HG03097 (cell line): Measurements from ENCODE around the gene CTNND1.
A peak's percentile ranks its signal among the peaks of the same experiment; 100 is the strongest.
"Not testable (repeated sequence)": the region's sequence is repeated elsewhere in the genome, so short reads cannot be mapped to it uniquely, and the experiment has no call there.

Experiments used
- ATAC-seq: cut with Tn5 transposase; IDR thresholded peaks from one replicate; pipeline ENCODE4 v1.9.1; 2021; ENCODE audit not compliant: unreplicated experiment, low FRiP score

Gene CTNND1

DNA sequence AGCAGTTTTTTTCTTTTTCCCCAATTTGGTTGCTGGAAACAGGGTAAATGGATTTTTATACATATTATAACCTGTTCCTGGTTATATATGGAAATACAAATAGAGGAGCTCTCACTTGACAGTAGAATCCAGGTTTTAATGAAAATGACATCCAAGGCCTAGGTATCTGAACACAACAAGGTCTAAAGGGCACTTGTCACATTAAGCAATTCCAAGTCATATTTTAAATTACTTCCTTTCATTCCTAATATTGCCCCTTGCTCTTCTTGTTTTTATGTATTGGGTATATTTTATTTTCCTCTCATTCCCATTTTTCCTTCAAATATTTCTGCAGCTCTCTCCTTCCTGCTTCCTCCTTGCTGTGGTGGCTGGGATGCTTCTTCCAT lies 27.1 kb downstream of the CTNND1 start:
- ATAC-seq = no peak

DNA sequence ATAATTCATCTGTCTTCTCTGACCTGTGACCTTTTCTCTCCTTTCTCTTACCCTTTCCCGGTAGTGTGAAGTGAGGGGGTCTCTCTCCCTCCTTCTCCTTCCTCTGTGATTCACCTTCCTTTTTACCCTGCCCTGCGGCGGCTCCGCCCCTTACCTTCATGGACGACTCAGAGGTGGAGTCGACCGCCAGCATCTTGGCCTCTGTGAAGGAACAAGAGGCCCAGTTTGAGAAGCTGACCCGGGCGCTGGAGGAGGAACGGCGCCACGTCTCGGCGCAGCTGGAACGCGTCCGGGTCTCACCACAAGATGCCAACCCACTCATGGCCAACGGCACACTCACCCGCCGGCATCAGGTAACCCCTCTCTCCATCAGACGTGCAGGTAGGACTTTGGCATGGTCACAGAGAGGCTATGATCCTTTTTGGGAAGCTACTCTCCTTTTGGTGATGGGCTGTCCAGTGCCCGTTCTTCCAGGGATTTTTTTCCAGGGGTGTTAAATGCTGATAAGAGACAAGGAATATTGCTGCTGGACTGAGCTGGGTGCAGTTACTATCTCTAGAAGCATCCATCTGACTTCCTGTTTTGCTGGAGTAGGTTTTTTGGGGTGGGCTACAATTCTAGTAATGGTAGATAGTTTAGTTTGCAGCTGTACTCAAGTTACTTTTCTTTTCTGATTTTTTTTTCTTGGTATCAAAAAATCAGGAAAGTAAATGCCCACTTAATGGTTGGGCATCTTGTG lies 29.9 kb downstream of the CTNND1 start:
- ATAC-seq = no peak

DNA sequence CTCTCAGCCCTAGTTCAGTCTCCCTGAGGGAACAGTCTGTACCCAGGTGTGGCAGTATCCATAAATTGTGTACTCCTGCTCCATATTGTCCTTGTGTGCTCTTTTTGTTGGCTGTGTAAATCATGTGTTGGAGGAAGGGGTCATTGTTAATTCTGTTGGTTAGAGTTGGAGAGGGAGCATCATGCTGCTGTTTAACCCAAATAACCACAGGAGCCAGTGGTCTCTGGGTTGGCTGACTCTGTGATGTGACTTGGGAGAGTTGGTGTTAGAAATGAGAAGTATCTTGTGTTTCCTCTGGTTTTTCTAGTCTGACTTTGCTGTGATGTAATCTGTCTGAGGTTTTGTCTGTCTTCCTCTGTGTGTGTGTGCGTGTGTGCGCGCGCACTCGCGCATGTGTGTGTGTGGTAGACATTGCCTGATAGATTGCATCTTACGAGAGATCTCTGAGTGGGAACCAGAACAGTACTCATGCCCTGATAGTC lies 30.5 kb downstream of the CTNND1 start:
- peak; percentile 70 for ATAC-seq

DNA sequence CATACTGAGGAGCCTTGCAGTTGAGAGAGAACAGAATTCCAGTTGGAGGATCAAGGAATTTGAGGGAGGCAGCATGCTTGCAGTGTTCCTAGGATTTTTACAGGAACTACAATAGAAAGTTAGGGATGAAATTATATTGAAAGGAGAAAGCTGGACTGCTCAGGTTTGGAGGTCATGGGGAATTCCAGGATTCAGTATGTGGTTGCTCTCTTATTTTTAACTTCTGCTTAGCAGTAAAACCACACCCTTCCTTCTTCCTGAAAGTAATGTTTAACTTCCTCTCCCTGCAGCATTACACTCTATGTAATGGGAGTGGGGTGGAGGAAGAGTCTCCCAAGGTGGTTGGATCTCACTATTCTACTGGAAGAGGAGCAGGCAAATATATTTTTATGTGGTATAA lies 31.3 kb downstream of the CTNND1 start:
- ATAC-seq = no peak

DNA sequence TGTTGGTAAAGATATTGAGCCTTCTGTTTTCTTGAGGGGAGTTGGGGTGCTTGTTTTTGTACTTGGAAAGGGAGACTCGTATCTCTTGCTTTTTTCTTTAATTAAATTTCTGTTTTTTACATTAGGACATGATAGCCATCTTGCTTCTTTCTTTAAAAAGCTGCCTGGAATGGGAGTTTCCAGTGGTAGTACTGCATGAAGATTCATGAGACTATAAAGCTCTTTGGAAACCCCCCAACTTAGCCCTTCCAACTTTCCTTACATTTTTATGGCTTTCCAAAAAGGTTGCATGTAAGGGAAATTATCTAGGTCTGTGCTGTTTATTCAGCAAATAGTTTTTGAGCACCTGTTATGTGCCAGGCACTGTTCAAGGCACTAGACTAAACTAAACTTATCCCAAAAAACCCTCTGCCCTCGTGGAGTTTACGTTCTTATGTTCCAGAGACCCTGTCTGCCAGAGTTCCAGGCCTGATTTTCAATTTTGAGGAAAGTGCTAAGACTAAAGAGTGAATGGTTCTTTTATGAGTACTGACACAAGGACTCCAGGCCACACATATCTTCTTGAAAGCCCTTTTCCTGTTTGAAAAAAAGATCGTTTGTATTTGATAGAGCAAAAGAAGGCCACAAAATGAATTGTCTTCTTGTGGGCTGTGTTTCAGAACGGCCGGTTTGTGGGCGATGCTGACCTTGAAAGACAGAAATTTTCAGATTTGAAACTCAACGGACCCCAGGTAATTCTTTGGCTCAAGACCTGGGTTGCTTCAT lies 31.9 kb downstream of the CTNND1 start:
- ATAC-seq = no peak

DNA sequence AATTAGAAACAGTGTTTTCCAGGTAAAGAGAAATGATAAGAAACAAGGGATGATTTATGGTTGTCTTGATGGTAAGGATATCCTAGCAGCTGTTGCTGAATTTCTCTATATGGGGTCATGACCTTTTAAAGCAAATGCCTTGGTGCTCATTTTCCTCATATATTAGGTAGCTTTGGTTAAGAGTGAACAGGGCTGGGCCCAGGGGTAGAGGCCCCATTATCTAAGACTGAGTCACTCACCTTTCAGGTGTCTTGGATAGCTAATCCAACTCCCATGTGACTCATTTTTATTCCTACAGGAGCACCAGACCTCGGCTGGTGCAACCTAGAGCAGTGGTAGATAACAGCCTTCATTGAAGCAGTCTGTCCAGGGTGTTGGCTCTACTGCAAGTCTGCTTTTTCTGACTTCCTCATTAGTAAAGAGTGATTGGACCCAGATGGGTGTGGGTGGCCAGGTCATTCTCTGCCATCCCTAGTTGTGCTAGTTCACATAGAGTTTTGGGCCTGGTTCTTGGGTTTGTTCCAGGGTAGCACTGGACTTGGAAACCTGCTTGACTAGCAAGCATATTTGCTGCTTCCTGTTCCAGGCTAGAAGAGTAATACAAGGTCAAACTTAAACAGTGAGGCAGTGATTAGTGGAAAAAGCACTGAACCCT lies 37.4 kb downstream of the CTNND1 start:
- ATAC-seq = no peak

DNA sequence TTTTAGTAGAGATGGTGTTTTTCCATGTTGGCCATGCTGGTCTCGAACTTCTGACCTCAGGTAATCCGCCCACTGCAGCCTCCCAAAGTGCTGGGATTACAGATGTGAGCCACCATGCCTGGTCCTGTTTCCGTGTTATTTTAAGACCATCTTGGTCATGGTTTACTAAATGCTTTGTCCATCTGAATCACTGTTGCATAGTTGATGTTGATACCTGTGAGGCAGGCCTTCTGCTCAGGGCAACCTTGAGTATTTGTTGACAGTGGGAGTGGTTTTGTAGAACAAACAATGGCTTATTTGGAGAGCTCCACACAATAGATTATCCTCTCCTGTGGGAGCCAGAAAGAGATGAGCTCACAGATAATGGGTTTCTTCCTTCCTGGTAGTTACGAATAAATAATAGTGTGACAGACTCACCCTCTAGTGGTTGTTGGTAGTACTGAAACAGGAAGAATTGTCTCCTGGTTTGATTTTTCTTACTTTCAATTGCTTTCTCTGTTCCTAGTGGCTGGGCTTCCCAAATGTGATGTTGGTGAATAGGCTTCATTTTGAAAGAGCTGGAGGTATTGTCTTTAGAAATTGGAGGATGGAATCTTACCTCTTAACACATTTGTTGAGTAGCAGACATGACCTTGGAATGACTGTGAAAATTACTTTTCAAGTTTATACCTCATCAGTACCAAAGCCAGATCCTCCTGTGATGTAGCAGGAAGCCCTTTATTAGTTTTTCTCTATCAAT lies 39.0 kb downstream of the CTNND1 start:
- peak; percentile 74 for ATAC-seq

DNA sequence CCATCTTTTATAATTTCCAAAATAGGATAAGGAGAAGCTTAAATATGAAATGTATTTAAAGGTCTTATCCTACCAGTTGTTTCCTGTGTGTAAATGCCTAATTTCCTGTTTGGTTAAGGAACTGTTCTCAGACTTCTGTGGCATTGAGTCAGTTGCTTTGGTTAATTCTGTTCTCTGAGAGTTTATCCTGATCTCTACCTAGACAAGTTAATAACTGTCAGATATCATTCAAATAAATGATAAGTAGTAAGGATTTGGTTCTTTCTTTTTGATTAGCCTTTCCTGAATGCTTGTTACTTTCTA lies 39.5 kb downstream of the CTNND1 start:
- ATAC-seq = no peak

DNA sequence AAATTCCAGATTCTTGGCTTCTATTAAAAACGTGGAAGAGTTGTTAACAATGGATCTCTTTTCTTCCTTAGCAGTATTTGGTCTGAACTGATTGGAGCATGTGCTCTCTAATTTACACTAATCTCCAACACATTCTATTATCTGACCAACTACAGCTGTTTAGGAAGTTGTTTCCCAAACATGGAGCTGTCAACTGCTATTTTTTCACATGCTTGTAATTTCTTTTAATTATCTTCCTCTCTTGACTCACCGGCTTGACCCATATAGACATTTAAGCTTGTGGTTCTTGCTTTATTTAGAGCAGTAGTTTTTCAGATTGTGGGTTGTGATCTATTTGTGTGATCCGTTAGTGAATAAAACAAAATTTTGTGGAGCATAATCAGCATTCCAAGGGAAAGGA lies 40.8 kb downstream of the CTNND1 start:
- no peak for ATAC-seq

DNA sequence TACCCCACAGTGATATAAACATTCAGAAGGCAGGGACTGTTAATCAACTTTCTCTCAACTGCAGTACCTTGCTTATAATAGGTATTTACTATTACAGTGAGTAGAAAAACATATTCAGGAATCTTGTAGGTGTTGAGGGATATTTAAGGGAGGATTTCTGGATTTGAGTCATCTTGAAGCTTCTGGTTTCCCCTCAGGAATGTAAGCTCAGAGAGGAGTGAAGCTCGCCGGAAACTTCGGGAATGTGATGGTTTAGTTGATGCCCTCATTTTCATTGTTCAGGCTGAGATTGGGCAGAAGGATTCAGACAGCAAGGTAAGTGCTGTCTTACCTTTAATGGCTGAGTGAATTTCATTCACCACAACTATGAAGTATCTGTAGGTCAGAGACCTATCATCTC lies 42.9 kb downstream of the CTNND1 start:
- no peak for ATAC-seq

DNA sequence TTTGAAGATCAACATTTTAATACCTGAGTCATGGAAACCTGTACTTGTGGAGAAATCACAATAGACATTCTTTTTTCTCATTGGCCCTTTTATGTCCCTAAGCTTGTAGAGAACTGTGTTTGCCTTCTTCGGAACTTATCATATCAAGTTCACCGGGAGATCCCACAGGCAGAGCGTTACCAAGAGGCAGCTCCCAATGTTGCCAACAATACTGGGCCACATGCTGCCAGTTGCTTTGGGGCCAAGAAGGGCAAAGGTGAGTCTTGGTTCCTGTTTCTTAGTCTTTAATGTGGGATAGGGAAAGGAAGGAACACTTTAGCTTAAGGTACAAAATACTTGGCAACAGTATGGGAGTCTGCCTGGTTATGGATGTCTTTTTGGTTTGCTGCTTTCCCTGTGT lies 44.2 kb downstream of the CTNND1 start:
- ATAC-seq = no peak

DNA sequence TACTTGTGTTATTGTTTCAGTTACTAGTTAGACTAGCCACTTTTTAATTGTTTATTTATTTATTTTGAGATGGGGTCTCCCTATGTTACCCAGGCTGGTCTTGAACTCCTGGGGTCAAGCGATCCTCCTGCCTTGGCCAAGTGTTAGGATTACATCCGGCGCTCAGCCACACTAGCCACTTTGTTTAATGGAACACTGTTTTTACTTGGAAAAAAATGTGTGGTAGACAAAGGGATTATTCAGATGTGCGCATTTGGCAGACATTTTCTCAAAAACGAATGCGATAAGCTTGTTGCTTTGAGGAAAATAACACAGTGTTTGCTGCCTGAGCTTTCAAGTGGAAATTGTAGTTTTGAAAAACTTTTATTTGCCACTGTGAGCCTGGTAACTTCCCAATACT lies 51.0 kb downstream of the CTNND1 start:
- no peak for ATAC-seq

DNA sequence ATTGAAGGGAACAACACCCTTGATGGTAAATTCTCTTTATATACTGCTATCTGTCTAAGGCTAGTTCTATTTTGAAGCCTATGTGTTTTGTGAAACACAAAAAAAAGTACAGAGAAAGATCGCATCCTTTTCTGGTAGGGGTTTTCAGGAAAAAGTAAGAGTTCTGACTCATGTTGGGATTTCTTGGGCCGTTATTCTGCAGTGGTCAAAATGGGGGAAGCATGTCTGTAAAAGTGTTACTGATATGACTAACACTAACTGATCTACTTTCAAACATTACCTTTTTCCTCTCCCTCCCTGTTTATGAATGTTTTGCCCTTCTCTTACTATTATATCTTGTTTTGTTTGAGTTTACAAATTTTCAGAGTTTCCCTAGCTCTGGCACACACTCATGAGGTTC lies 53.9 kb downstream of the CTNND1 start:
- peak; percentile 49 for ATAC-seq

DNA sequence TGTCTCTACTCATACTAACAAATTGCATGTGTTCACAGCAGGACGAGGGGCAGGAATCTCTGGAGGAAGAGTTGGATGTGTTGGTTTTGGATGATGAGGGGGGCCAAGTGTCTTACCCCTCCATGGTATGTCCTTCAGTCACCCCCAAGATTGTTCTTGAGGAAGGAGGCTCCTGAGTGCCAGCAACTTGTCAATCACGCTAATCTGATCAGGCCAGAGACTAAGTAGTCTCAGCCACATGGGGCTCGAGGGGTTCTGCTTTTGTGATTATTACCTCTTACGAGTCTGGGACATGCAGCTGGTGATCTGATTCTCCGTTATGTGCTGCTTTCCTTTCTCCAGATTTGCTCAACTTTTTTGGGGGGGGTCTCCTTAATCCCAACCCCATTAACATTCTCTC lies 54.3 kb downstream of the CTNND1 start:
- no peak for ATAC-seq

DNA sequence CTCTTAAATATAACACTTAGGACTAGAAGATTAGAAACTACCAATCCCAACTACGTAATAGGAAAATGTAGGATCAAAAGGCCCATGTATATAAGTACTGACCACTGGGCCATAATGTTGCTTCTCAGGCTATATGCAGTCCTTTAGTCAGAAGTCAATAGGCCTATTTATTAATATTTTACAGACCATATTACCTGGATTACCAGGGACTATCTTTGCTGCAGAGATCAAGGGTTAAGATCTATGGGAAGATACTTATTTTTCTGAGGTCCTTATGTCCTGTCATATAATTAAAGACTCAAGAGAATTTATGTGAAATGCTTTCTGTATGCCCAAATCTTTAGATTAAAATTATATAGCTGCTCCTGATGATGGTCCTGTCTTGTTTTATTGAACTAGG lies 57.2 kb downstream of the CTNND1 start:
- no peak for ATAC-seq

DNA sequence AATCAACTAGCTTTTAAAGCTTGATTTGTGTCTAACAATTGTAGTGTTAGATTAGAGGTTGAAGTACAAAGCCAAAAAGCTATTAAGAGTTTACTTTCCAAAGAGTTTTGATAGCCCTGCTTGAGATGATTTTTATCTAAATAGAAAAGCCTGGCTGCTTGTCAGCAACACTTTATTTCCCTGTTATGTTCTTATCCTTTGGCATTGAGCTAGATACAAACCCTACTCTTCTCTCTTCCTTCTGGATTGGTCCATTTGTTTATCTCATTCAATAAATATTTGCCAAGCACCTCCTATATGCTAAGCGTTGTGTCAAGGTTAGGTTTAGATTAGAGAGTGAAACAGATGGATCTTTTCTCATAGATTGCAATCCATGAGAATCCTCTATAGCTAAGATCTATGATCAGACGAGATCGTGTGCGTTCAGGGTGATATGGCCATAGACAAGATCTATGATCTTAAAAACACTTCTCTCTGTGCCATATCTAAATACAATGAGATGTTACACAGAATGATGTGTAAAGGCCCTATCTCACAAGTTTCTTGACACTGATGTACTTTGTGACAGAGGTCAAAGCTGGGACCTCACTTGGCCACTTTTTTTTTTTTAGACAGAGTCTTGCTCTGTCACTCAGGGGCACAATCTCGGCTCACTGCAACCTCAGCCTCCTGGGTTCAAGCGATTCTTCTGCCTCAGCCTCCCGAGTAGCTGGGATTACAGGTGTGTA lies 57.8 kb downstream of the CTNND1 start:
- ATAC-seq = no peak

DNA sequence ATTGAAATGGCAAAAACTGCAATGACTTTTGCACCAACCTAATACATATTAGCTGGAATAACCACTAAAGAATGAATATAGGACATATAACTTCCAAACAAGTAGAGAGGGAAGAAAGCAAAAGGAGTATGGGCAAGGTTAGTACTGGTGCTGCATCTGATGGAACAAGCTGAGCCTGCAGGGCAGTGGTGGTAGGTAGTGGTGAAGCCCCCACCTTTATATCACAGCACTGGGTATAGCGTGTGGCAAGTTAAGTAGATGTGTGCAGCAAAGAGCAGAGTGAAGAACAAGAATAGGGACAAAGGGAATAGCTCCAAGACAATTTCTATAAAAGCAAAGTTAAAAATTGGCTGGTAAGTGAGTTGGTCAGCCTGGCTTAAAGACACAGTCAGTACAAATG lies 62.3 kb downstream of the CTNND1 start:
- no peak for ATAC-seq

DNA sequence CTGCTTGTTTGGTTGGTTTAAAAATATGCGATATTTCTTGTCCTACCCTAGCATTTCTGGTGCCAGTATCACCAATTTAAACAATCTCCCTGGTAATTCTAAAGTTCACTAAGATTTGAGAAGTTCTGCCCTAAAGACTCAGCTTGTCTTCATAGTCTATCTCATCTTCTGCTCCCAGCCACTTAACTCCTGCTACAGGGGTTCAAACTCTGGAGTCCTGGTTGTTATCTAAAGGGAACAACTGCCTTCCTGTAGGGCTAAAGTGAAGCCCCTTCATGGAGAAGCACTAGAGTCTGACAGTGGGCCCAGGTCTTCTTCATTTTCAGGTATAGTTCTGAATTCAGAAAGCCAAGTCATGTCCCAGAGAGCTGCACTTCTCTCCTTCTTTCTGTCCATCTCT lies 73.2 kb downstream of the CTNND1 start:
- ATAC-seq = no peak

DNA sequence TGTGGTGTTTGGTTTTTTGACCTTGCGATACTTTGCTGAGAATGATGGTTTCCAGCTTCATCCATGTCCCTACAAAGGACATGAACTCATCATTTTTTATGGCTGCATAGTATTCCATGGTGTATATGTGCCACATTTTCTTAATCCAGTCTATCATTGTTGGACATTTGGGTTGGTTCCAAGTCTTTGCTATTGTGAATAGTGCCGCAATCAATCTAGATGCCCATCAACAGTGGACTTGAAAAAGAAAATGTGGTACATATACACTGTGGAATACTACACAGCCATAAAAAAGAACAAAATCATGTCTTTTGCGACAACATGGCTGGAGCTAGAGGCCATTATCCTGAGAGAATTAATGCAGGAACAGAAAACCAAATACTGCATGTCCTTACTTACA lies 77.0 kb downstream of the CTNND1 start:
- not testable (repeated sequence) for ATAC-seq

DNA sequence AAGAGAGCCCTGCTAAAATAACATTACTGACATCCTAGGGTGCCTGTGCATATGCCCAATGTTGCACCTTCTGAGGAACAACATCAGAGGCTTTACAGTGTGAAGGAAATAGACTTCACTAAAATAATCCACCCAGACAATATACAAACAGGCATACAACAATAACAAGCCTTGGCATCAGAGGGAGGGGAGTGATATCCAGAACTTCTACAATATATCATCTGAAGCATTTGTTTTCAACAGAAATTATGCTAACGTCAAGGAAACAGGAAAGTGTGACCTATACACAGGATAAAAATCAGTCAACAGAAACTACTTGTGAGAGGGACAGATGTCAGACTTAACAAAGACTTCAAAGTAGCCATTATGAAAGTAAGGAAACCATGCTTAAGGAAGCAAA lies 81.3 kb downstream of the CTNND1 start:
- ATAC-seq = no peak

DNA sequence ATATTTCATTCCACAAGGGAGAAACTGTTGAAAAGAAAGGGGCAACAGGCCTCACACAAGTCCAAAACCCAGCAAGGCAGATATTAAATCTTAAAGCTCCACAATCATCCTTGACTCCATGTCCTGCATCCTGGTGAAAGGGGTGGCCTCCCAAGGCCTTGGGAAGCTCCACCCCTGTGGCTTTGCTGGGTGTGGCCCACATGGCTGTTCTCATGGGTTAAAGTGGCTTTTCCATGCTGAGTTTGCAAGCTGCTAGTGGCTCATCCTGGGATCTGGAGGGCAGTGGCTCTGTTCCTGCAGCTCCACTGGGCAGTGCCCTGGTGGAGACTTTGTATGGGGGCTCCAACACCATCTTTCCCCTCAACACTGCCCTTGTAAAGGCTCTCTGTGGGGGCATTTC lies 106.4 kb downstream of the CTNND1 start:
- no peak for ATAC-seq
